Activated CD8-positive, alpha-beta T cell treated with anti-CD3 and anti-CD28 coated beads for 36 hours (primary cell): Measurements from ENCODE around the gene TOP2A. TPM values are rescaled to one million over a fixed set of nuclear protein-coding genes. Genes with fewer than 3 reads are reported as not detected.

ENCODE experiments used
- ATAC-seq: fragments of 200-7000 bp; cut with Tn5 transposase; one replicate; pipeline ENCODE4 v1.10.0; 2021; ENCODE audit warnings: mild to moderate bottlenecking, moderate library complexity
- CTCF ChIA-PET: fragments of 350-600 bp; sonication (Branson Sonifier 250); formaldehyde crosslinking; loops from one replicate; lab custom pipeline; 2021; ENCODE audit warnings: antibody characterized with exemption; lab: Charles Lee
- POLR2A ChIA-PET: fragments of 350-600 bp; sonication (Branson Sonifier 250); formaldehyde crosslinking; loops from one replicate; lab custom pipeline; 2021; ENCODE audit warnings: antibody characterized with exemption; lab: Charles Lee
- DNase-seq: peaks from one replicate; pipeline ENCODE4 v3.0.0-alpha.2; 2020
- H3K27ac Mint-ChIP-seq: one replicate; pipeline ENCODE4 v1.8.0; 2021; ENCODE audit warnings: mild to moderate bottlenecking, mixed read lengths
- H3K27me3 Mint-ChIP-seq: one replicate; pipeline ENCODE4 v1.8.0; 2021; ENCODE audit warnings: mixed read lengths
- H3K36me3 Mint-ChIP-seq: one replicate; pipeline ENCODE4 v1.8.0; 2021; ENCODE audit warnings: low read depth, mixed read lengths
- H3K4me1 Mint-ChIP-seq: one replicate; pipeline ENCODE4 v1.8.0; 2021; ENCODE audit warnings: low read depth, mixed read lengths
- H3K4me3 Mint-ChIP-seq: one replicate; pipeline ENCODE4 v1.8.0; 2021; ENCODE audit warnings: mild to moderate bottlenecking, moderate library complexity, mixed read lengths
- H3K9me3 Mint-ChIP-seq: one replicate; pipeline ENCODE4 v1.8.0; 2021; ENCODE audit warnings: mixed read lengths
- CTCF ChIP-seq: fragments of 200-600 bp; IDR thresholded peaks from one replicate; pipeline ENCODE4 v1.8.0; 2022; ENCODE audit warnings: antibody characterized with exemption, mild to moderate bottlenecking
- intact Hi-C: fragments of 100-400 bp; cut with micrococcal nuclease; formaldehyde crosslinking; loops from one replicate; pipeline ENCODE4 v1.10.0; 2022
- total RNA-seq, 2 experiments: library from RNA; stranded (reverse); gene quantifications; one replicate each; pipeline ENCODE4 v1.2.3, GENCODE V29; 2021

TOP2A gene
- total RNA-seq, 2 experiments from 2014 or later = 273 to 280 TPM

- H3K27me3 Mint-ChIP-seq = no peaks in the 10 kb centered on the region
- ChIA-PET POLR2A (interaction anchor here (0.7 to 2.3 kb wide), 16 partner anchors 10 to 185 kb away, joined by 3 to 9 read pairs (median 4); no protein-coding TSS in a partner anchor), CTCF (interaction anchor here (0.7 to 26.3 kb wide), 6 partner anchors 9 to 154 kb away, joined by 3 to 780 read pairs (median 6); partner anchors contain the start of genes CDC6 and RARA)
- H3K4me1 Mint-ChIP-seq = peaks cover 73% of the 10 kb centered on the region
- TF ChIP-seq CTCF = no peak
- peak overlapping the region; percentile 53 for H3K27ac Mint-ChIP-seq
- DNase-seq (no peak), ATAC-seq (peak; percentile 15)
- H3K36me3 Mint-ChIP-seq = peaks cover 23% of the 10 kb centered on the region
- peak overlapping the region; percentile 45 for H3K4me3 Mint-ChIP-seq
- intact Hi-C loops = no loop called here
- no peaks in the 10 kb centered on the region for H3K9me3 Mint-ChIP-seq
Observed at GRCh38 chr17:40345161-40345993, 72.3 kb downstream of the TOP2A start.

GRCh38 chr17:40344421-40345160, 73.1 kb downstream of the TOP2A start:
- H3K4me1 Mint-ChIP-seq = peaks cover 75% of the 10 kb centered on the region
- H3K27ac Mint-ChIP-seq = peak overlapping the region; percentile 53
- no peaks in the 10 kb centered on the region for H3K27me3 Mint-ChIP-seq
- H3K9me3 Mint-ChIP-seq = no peaks in the 10 kb centered on the region
- ATAC-seq (peak; percentile 3), DNase-seq (no peak)
- intact Hi-C loops = no loop called here
- H3K4me3 Mint-ChIP-seq = peak overlapping the region; percentile 45
- TF ChIP-seq CTCF = no peak
- ChIA-PET CTCF (interaction anchor here (0.7 to 26.3 kb wide), 5 partner anchors 10 to 154 kb away, joined by 3 to 780 read pairs (median 8); partner anchors contain the start of genes CDC6 and RARA), POLR2A (interaction anchor here (0.7 to 2.3 kb wide), 14 partner anchors 17 to 186 kb away, joined by 3 to 9 read pairs (median 4); partner anchors contain the start of gene CDC6)
- peaks cover 23% of the 10 kb centered on the region for H3K36me3 Mint-ChIP-seq

GRCh38 chr17:40343219-40344119, 74.2 kb downstream of the TOP2A start:
- intact Hi-C loops = no loop called here
- no peaks in the 10 kb centered on the region for H3K27me3 Mint-ChIP-seq
- POLR2A ChIA-PET = interaction anchor here (0.8 to 2.0 kb wide), 16 partner anchors 8 to 55 kb away, joined by 3 to 9 read pairs (median 4); partner anchors contain the start of genes CDC6 and RARA
- TF ChIP-seq CTCF = no peak
- peak overlapping the region; percentile 53 for H3K27ac Mint-ChIP-seq
- peaks cover 78% of the 10 kb centered on the region for H3K4me1 Mint-ChIP-seq
- H3K9me3 Mint-ChIP-seq = no peaks in the 10 kb centered on the region
- ATAC-seq (no peak), DNase-seq (peak; percentile 56)
- peak overlapping the region; percentile 65 for H3K4me3 Mint-ChIP-seq
- peaks cover 22% of the 10 kb centered on the region for H3K36me3 Mint-ChIP-seq
- CTCF ChIA-PET = interaction anchor here (1.2 to 26.3 kb wide), 4 partner anchors 11 to 142 kb away, joined by 3 to 780 read pairs (median 24); partner anchors contain the start of genes CDC6 and RARA

DNA sequence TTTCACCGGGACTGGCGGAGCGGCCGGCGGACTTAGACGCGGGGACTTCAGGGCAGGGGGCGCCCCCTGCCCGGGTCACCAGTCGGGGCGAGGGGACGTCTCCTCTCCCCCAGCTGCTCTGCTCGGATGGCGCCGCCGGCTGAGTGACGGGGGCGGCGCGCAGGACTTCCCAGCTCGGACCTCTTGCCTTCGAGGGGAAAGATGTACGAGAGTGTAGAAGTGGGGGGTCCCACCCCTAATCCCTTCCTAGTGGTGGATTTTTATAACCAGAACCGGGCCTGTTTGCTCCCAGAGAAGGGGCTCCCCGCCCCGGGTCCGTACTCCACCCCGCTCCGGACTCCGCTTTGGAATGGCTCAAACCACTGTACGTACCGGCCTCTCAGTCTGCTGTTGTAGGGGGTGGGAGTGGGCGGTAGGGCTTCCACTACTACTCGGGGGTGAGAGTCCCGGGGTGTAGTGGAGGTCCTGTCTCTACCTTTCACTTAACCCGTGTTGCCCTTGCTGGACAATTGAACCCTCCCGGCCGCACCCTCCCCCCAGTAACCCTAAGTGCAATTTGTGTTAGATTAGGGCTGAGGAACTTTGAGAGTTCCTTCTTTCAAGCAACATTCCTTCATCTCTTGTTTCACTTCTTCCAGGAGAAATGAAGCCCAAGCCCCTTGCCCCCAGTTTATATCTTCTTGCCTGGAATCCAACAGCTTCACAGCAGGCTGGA, 75.0 kb downstream of the TOP2A start:
- intact Hi-C loops = no loop called here
- Mint-ChIP-seq H3K27ac (peak overlapping the region; percentile 38), H3K9me3 (no peaks in the 10 kb centered on the region), H3K27me3 (no peaks in the 10 kb centered on the region), H3K4me3 (peak overlapping the region; percentile 65), H3K4me1 (peaks cover 77% of the 10 kb centered on the region), H3K36me3 (peaks cover 27% of the 10 kb centered on the region)
- POLR2A ChIA-PET = interaction anchor here (0.6 to 2.5 kb wide), 13 partner anchors 7 to 54 kb away, joined by 3 to 8 read pairs (median 4); partner anchors contain the start of genes CDC6 and RARA
- DNase-seq = no peak
- no peak for ATAC-seq
- CTCF ChIA-PET = interaction anchor here (1.1 to 26.3 kb wide), 4 partner anchors 12 to 267 kb away, joined by 3 to 780 read pairs (median 24); partner anchors contain the start of genes CDC6 and RARA
- TF ChIP-seq CTCF = no peak
